Liver (tissue), 3 donors: ENCODE results near the gene KIFC3.

ENCODE experiments used
- TAF1 ChIP-seq: conservative IDR thresholded peaks from 2 replicates; pipeline ENCODE4 v1.6.1; 2016; ENCODE audit warnings: antibody characterized with exemption, mild to moderate bottlenecking
- YY1 ChIP-seq: IDR thresholded peaks from 2 replicates; pipeline ENCODE4 v1.6.1; 2016; ENCODE audit warnings: antibody characterized with exemption, mild to moderate bottlenecking
- TF ChIP-seq, protein P1 (sequence below): fragments of 150-350 bp; IDR thresholded peaks from 2 replicates; pipeline ENCODE4 v1.5.1; 2017; ENCODE audit warnings: improper control_type of control experiment, low read depth, low read length; ENCODE audit not compliant: missing input control
- TF ChIP-seq, protein P2 (sequence below): IDR thresholded peaks from 2 replicates; pipeline ENCODE4 v1.6.1; 2016; ENCODE audit warnings: antibody characterized with exemption
- donor health status: healthy.
- donor health status: healthy.

DNA sequence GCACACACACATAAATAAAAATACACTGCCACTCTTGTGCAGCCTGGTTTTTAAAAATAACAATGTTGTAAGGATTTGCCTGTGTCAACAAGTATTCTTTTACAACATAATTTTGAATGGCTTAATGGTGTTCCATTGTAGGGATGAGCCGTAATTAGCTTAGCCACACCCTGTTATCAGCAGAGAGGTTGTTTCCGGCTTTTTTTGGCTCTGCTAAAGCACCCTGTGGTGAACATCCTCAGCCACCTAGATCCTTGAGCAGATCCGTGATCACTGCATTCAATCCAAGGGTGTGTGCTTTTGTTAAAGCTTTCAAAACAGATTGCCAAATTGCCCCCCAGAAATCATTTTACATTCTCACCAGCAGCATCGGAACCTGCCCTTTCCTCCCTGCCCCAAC is 59.7 kb downstream of the KIFC3 start:
- no peak for TF ChIP-seq TAF1
- TF ChIP-seq, protein P1, sequence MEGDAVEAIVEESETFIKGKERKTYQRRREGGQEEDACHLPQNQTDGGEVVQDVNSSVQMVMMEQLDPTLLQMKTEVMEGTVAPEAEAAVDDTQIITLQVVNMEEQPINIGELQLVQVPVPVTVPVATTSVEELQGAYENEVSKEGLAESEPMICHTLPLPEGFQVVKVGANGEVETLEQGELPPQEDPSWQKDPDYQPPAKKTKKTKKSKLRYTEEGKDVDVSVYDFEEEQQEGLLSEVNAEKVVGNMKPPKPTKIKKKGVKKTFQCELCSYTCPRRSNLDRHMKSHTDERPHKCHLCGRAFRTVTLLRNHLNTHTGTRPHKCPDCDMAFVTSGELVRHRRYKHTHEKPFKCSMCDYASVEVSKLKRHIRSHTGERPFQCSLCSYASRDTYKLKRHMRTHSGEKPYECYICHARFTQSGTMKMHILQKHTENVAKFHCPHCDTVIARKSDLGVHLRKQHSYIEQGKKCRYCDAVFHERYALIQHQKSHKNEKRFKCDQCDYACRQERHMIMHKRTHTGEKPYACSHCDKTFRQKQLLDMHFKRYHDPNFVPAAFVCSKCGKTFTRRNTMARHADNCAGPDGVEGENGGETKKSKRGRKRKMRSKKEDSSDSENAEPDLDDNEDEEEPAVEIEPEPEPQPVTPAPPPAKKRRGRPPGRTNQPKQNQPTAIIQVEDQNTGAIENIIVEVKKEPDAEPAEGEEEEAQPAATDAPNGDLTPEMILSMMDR, result no peak
- TF ChIP-seq YY1, result no peak
- TF ChIP-seq, protein P2, sequence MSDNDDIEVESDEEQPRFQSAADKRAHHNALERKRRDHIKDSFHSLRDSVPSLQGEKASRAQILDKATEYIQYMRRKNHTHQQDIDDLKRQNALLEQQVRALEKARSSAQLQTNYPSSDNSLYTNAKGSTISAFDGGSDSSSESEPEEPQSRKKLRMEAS, result no peak
